Tongue (tissue), 2 donors: Measurements from ENCODE around the gene TMTC2. TPM values are rescaled to one million over a fixed set of nuclear protein-coding genes. Genes with fewer than 3 reads are reported as not detected.
A peak's percentile ranks its signal among the peaks of the same experiment; 100 is the strongest.
"Not testable (repeated sequence)": the region's sequence is repeated elsewhere in the genome, so short reads cannot be mapped to it uniquely, and the experiment has no call there.

Experiments used
- DNase-seq: peaks from one replicate; pipeline ENCODE4 v3.0.0-alpha.2; 2015
- total RNA-seq: library from RNA; depleted of rRNA; stranded (reverse); fragments of >200 nt; gene quantifications from one replicate; pipeline ENCODE4 v1.2.3, GENCODE V29; 2014

Gene TMTC2
- total RNA-seq, 1 donor from 2014 or later, result 26.6 TPM

DNA sequence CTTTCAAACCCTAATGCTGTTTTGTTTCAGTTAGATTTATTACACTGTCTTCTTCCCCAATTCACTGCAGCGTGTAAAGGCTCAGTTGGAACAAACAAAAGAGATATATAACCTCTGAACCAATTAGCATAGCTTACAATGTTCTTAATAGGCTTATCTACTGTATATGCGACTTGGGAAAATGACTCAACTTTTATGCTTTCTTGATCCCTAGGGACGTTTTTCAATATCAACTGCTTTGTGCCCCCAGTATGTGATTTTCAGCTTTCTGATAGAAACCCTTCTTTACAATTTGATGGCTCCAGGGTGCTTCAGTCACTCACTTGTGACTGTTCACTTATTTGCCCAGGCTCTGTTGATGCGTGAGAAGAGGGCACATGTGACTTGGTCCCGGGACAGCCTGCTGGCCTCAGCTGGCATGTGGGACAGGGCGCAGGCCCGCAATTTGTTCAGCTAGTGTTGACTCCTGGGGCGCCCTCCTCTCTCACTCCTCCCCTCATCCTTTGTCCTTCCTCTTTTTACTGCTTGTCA is 107.1 kb downstream of the TMTC2 start:
- no peak for DNase-seq

DNA sequence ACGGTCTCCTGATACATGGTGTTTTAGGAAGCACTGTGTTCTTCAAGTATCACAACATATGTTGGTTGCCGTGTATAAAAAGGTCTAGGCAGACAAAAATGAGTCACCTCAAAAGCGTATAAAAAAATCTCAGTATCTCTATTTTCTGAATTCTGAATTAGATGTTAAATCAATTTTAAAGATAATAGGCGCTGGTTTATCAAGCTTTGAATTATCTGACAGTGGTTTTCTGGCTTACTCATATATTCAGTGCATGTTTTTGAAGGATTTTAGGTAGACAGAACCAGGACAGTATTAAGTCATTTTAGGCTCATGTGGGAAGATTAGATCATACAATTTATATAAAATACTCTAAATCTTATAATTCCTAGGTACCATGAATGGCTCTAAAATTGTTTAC is 110.8 kb downstream of the TMTC2 start:
- DNase-seq, result no peak

DNA sequence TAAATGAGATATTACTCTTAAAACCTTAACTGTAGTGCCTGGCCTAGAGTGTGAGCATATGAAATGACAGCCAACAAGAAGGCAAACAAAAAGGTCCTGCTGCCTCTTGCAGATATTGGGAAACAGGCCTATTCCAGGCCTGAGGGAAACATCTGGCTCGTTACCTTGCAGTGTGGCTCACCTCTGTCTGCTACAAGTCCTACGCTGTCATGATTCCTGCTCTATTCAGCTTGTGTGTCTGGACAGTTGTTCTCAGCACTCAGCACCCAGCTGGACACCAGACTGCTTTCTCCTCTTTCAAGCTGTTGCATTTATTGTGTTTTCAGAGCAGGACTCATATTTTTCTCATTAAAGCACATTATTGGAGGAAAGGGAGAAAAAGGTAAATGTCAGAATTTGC is 113.5 kb downstream of the TMTC2 start:
- peak; percentile 59 for DNase-seq

DNA sequence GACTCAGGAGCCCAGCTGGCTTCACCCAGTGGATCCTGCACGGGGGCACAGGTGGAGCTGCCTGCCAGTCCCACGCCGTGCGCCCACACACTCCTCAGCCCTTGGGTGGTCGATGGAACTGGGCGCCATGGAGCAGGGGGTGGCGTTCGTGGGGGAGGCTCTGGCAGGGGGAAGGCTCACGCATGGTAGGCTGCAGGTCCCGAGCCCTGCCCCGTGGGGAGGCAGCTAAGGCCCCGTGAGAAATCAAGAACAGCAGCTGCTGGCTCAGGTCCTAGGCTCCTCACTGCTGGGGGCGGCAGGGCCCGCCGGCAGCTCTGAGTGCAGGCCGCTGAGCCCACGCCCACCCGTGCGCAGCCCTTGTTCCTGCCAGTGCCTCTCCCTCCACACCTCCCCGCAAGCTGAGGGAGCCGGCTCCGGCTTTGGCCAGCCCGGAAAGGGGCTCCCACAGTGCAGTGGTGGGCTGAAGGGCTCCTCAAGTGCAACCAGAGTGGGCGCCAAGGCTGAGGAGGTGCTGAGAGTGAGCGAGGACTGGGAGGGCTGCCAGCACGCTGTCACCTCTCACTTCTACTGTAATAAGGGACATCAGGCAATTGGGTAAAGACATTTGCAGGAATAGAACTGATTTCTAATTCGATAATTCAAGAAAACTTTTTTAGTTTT is 115.4 kb downstream of the TMTC2 start:
- no peak for DNase-seq

DNA sequence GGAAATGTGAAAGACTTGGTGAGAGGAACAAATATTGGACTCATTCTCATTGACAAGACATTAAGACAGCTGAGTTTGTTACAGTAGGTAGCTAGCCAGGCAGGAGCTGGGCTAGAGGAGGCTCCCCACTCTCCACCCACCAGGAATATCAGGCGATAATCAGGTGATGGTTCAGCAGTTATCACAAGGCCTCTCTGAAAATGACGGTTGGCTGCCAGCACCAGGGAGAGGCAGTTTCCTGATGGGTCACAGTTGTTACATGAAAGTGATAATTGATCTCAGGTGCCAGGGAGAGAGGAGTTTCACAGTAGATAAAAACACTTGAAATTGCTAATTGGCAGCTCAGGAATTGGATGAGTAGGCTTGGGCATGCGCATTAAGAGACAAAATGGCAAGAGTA is 116.5 kb downstream of the TMTC2 start:
- DNase-seq, result no peak

DNA sequence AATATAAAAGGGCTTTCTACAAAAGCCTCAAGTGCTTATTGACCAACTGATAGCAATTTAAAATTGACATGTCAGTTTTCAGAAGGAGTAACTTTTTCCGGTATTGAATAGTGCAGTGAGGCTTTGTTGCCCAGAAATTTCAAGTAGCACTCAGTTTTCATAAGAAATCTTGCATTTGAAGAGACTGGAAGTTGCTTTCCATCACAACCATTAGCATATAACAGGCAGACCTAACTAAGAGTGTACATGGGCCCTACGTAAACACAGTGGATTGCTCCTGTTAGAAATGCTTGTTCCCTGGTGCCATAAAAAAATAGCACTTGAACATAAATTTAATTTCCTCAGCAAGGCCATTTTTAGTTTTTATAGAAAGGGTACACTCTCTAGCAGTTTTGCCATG is 117.9 kb downstream of the TMTC2 start:
- no peak for DNase-seq

DNA sequence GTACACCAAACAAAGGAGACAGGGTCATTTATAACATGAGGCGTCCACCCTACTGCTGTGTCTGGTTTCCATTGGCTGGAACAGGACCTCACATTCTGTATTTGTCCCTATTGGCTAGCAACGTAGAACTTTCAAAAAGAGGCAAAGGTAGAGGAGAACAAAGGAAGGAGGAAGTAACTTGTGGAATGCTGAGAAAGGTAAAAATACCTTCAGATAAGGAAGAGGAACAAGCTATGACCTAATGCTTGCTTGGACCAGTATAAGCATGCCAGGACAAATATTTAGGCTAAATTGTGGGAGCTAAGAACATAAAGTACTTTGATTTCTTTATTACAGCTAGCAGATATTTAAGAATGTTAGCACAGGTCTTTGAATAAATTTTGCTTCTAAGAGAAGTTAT is 118.3 kb downstream of the TMTC2 start:
- DNase-seq, result not testable (repeated sequence)

DNA sequence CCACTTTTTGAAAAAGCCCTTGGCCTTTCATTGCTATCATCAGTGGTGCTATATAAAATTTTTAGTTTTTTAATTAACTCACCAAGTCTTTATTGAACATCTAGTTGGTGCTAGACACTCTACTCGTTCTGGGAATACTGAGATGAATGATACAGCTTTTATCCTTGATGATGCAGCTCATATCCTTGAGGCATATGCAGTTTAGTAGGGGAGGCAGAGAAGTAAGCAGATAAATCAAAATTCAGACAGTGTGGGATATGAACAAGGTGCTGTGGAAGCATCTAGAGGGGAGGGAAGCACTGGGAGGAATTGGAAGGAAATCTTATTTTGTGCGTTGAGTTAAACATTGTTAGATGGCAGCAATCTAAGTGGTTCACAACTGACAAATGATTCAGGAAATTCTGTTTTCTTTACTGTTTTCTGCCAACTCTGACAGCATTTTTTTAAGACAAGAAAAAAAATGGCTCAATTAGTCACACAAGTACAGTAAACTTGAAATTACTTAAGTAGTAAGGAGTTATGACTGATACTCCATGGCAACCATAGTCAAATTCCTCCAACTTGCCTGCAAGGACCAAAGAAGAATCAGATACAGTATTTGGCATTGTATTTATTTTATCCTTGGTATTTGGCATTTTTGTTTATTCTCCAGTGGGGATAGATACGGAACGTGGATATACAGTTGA is 119.2 kb downstream of the TMTC2 start:
- no peak for DNase-seq

DNA sequence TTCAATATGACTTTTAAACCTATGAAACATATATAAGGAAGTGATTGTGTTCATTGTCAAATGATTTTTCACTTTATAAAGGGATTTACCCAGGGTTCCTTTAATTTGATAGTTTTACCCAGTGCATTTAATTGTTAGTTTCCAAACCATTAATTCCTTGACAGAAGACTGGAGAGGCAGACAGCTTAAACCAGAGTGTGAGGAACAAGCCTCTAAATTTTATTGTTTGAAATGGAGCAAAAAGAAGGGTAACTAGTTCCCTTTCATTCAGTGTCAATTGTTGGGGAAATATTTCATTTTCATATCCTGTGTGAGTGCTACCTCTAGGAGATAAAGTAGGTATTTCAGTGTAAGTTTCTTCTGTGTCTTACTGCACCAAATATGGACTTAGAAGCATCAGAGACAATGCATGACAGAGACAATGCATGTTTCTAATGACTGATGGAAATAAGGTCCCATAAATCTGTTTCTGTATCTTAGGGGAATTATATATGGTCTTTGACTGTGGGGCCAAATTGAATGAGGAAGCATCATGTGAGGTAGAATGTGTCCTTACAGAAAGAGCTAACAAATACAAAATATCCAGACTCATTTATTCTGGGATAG is 120.5 kb downstream of the TMTC2 start:
- no peak for DNase-seq

DNA sequence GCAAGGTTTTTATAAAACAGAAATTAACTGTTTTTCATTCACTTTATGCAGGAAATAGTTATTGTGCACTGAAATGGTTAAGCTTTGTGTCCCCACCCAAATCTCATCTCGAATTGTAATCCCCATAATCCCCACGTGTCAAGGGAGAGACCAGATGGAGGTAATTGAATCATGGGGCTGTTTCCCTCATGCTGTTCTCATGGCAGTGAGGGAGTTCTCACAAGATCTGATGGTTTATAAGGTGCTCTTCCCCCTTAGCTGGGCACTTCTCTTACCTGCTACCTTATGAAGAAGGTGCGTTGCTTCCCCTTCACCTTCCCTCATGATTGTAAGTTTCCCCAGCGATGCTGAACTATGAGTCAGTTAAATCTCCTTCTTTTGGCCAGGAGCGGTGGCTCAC is 123.9 kb downstream of the TMTC2 start:
- DNase-seq, result no peak

DNA sequence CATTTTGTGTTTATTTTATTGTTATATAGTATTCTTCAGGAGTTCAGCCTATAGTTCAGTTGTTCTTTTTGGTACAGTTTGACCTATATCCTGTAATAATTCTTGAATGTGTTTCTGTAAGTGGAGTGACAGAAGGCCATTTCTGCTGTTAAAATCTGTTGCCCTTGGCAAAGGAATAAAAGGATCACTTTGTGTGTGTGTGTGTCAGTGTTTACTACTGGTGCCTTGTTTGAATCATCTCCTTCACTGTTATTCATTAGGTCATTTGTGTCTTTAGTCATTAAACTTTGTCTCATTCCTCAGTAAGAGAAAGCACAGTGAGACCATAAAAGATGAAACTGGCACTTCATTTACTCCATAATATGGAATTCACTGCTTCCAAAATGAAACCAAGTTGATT is 130.7 kb downstream of the TMTC2 start:
- no peak for DNase-seq

DNA sequence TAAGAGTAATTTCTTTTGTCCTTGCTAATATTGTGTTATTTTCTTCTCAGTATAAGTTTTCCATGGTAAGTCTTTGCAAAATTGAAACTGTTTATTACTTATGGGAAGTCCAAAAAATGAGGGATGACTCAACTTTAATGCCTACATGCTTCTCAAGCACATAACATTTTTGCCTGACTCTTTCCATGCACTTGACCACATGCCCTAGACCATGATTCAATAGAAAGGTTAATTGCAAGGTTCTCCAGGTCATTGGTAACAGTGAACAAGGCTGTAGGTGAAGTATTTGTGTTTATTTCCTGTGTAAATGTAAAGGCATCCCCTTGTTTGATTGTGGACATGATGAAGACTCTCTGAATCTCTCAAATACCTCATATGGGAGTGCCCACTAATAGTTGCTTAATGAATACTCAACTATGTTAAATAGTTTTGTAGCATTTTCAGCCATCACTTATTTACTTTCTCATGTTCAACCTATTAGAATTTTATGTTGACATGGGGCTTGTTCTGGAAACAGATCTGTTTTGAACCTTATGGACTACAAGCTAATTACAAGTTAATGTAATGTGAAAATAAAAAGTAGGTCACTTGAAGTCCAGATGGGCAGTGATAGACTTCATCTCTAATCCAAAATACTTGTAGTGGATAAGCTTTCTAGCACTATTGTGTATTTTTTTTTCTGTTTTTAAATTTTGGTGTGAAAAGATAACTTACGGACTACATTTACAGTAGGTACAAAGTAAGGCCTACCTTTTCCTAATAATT is 131.7 kb downstream of the TMTC2 start:
- no peak for DNase-seq

DNA sequence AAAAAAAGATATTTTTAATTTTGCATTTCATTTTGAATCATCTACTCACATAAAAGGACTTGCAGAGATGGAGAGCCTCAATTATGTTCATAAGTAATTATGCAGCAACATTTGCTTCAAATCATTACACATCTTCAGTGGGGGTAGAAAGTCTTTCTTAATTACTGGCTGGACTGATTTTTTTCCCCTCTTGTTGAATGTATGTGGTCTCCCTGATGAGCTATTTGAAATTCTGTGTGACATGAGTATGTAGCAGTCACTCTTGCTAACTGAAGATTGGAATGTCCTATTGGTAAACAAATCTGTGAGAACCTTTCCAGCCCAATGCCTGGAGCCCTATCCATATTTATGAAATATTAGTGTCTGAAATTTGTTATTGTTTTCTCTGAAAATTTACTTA is 139.8 kb downstream of the TMTC2 start:
- no peak for DNase-seq

DNA sequence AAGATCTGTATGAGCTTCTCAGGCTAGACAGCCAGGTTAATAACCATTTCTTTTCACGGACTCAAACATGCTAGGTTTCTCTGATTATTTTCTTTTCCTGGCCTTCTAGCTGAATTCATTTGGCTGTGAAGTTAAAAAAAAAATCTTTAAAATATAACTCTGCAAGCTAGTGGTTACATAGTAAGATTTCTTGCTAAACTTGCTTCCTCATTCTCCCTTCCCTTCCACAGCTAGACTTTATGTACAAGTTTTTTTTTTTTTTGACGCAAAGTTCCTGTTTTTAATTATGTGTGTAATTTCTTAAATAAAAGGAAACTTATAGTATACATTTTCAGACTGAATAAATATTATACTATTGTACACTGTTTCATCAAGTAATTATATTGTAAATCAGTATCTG is 145.4 kb downstream of the TMTC2 start:
- no peak for DNase-seq

DNA sequence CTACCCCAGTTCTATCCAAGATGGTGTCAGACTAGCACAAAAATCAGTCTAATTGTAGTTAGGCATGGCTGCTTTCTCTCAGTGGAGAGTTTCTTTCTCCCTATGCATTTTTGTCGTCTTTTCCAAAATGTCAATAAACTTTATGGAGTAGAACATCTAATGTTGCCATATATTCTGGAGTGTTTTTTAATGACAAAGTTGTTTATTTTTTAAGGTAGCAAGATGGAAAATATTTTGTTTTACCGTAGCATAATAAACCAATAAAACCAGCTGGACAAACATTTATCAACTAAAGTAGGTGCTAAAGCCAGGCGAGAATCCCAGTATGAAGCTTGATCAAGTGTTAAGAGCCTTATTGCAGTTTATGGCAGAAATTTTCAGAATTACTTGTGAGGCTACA is 146.3 kb downstream of the TMTC2 start:
- no peak for DNase-seq

DNA sequence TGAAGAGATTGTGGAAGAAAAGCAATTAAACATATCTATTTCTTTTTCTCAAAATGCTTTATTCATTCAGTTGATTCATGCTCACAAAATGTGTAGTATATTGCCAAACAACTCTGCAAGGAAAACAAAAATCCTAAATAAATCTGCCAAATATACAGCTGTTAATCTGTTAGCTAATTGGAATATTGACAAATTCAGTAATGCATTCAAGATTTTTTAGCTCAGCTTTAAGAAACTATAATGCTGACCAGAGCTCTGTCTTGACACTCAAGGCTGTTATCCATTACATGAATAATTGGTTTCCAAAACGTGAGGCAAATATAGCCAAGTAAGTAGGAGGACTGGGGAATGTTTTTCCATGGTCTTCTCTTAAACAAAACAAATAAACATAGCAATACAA is 146.8 kb downstream of the TMTC2 start:
- DNase-seq, result peak; percentile 75

DNA sequence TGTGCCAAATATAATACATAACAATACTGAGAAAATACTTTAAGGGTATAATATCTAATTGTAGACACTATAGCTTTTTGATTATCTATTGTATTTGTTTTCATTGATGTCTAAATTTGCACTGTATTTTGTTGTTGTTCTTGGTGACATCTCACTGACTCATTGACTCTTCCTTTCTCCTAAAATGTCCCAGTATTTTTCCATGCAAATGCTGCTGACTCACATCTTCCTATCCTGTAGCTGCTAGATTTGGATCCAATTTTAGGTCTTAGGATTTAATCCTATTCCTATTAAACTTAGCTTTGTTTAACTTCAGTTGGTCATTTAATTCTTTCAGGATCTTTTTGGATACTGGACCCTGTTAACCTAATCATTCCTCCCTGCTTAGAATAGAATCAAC is 148.5 kb downstream of the TMTC2 start:
- no peak for DNase-seq

DNA sequence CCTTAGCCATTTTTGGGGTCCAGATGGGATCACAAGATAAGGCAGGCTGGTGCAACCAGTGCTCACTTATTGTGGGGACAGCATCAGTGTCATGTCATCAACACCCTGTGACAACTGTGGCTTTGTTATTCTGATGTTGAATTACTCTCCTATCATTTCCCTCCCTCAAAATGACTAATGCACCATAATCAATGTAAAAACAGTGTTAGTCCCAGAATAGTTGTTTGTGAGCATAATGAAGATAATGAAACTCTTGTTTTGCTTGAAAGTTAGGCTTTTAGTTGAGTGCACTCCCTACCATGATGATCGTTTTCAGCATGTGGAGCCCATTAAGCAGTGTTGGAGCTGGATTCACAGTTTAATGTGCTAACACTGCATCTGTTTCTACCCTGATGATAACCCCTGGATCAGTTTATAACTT is 151.4 kb downstream of the TMTC2 start:
- DNase-seq, result no peak

DNA sequence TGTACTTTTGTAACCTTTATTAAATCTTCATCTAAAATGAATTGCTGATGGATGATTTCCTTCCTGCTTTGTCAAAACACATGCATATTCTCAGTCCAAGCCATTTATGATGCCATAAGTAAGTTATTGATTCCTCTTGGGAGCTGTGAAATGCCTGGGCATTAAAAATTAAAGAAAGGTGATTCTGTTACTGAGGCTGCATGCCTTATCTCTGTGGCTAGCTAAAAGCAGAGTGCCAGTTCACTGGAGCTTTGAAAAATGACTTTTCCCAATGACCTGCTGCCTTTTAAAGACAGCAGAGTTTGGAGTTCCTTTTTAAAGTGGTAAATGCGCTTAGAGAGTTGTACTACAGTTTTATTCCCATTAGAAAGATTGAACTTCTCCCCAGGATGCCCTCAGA is 152.1 kb downstream of the TMTC2 start:
- no peak for DNase-seq

DNA sequence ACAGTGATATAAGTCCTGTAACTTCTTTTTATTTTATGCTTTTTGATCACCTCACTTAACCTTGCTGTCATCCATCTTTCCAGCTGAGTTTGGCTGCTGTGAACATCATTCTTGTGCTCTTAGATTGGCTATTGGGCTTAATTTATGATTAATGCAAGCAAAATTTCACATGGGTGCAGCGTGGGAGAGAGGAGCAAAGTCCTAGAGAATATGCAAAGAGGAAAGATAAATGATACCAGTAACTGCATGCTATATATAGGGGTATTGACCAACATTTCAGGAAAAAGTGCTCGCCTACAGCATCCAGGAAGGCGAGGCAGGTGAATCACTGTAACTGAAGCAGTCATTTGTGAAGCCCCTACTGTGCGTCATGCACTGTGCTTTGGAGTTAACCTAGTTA is 153.1 kb downstream of the TMTC2 start:
- no peak for DNase-seq

DNA sequence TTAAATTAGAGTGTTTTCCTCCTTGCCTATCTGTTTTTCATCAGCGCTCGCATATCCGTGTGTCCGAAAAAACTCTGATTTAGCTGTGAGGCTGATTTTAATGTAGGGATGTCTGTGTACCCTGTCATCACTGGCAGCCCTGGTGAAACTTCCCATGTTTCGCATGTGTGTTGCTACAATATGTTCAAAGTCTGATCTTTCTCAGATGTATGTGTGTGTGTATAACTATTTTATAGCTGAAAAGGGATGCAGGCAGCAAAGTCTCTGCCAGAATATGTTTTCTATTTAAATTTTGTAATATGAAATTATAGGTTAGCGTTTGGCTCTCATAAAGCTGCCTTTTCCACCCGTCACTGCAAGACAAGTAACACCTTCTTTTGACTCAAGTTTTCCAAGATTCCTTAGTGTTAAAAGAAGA is 154.8 kb downstream of the TMTC2 start:
- DNase-seq, result peak; percentile 71

DNA sequence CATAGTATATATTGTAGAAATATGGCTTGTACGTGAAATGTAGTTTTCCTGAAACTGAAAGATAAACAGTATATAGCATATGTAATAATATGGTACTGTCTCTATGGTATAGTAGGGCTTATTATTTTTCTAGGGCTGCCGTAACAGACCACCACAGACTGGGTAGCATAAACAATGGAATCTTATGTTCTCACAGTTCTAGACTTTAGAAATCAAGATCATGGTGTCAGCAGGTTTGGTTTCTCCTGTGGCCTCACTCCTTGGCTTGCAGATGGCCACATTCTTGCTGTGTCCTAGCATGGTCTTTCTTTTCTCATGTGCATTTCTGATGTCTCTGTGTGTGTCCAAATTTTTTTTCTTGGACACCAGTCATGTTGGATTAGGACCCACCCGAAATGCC is 155.8 kb downstream of the TMTC2 start:
- no peak for DNase-seq

DNA sequence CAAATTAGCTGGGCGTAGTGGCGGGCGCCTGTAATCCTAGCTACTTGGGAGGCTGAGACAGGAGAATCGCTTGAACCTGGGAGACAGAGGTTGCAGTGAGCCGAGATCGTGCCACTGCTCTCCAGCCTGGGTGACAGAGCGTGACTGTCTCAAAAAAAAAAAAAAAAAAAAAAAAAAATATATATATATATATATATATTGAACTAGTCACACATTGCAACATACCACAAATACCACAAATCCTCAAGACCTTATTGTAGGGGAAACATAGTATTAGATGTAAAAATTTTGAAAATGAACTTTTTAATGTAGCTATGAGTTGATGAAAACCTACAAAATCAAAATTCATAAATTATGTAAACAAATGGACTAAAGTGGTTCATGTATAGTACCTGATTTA is 158.4 kb downstream of the TMTC2 start:
- not testable (repeated sequence) for DNase-seq
